Uterus (tissue), 4 donors: ENCODE results near the gene FHL3. TPM values are rescaled to one million over a fixed set of nuclear protein-coding genes. Genes with fewer than 3 reads are reported as not detected.

Experiments used
- DNase-seq, 2 donors: peaks; one replicate each; pipeline ENCODE4 v3.0.0-alpha.2; 2019 to 2020
- H3K27ac ChIP-seq, 2 donors: fragments of 200-600 bp; sonication (generic); 1 replicate in 1 of 2; 2 replicates in 1 of 2; pipeline ENCODE4 v1.5.1; 2016 to 2018
- H3K27me3 ChIP-seq, 2 donors: fragments of 200-600 bp; sonication (generic); one replicate each; pipeline ENCODE4 v1.5.1; 2018 to 2019; ENCODE audit warnings: control low read depth in 1 of 2
- H3K36me3 ChIP-seq, 2 donors: fragments of 200-600 bp; sonication (generic); one replicate each; pipeline ENCODE4 v1.5.1; 2019; ENCODE audit warnings: control low read depth in 1 of 2
- H3K4me1 ChIP-seq, 2 donors: fragments of 200-600 bp; sonication (generic); one replicate each; pipeline ENCODE4 v1.5.1; 2018 to 2019; ENCODE audit warnings: control low read depth in 1 of 2
- H3K4me3 ChIP-seq, 2 donors: fragments of 200-600 bp; sonication (generic); 1 replicate in 1 of 2; 2 replicates in 1 of 2; pipeline ENCODE4 v1.5.1; 2018 to 2019; ENCODE audit warnings: mild to moderate bottlenecking in 1 of 2
- H3K9me3 ChIP-seq, 2 donors: fragments of 200-600 bp; sonication (generic); one replicate each; pipeline ENCODE4 v1.5.1; 2019; ENCODE audit warnings: control low read depth in 1 of 2
- POLR2A ChIP-seq, 2 donors: fragments of 450-650 bp; IDR thresholded peaks; one replicate each; pipeline ENCODE4 v1.6.1; 2016; ENCODE audit warnings: antibody characterized with exemption in 2 of 2, mild to moderate bottlenecking in 1 of 2, moderate library complexity in 1 of 2
- intact Hi-C: fragments of 100-400 bp; cut with DNase I; formaldehyde crosslinking; loops from one replicate; pipeline ENCODE4 v1.15.1; 2023; ENCODE audit warnings: low total_unique reads
- total RNA-seq, 4 donors: library from RNA; depleted of rRNA in 3 of 4; stranded (reverse); fragments of >200 nt in 3 of 4; gene quantifications; one replicate each; pipeline versions ENCODE4 v1.1.0 to v1.2.4, GENCODE V29; 2014 to 2023
- TF ChIP-seq, protein P1 (sequence below), 4 experiments: fragments of 200-600 bp in 2 of 4; fragments of 450-650 bp in 2 of 4; sonication (generic) in 2 of 4; IDR thresholded peaks; one replicate each; pipeline ENCODE4 v1.5.1; 2016 to 2019; ENCODE audit warnings: antibody characterized with exemption in 4 of 4, mild to moderate bottlenecking in 2 of 4, moderate library complexity in 1 of 4
- donor health status: DM: yes; HTN: yes; CAD: no.

Gene FHL3
- total RNA-seq, 4 donors from 2014 or later = 21.0 to 97.5 (median 42.1) TPM

DNA sequence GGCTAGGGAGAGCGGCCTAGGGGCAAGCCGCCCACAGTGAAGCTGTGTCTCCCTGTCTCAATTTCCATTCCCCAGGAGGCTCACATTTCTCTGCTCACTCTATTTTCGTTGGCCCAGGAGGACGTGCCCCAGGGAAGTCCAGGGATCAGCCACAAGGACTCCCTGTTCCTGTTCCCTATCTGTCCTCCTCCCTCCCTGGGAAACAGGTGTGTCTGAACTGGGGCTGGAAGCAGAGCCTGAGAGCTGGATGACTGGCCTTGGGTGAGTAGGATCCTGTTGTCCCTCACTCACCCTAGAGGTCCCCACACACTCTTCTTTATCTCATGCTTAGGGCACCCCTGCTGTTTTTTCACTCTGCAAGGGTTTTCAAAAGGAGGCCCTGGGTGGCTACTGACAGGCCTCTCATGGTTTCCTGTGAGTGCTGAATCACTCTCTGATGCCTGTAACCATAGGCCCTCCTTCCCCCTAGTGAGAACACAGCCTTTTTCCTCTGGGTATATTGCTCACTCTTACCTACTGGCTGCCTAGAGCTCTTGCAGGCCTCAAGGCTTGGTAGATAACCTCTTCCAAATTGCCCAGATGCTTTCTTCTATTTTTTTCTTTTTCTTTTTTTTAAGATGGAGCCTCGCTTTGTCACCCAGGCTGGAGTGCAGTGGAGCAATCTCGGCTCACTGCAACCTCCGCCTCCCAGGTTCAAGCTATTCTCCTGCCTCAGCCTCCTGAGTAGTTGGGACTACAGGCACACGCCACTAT lies 4.0 kb upstream of the FHL3 start:
- no peak overlapping the region for H3K27ac ChIP-seq
- TF ChIP-seq, protein P1, sequence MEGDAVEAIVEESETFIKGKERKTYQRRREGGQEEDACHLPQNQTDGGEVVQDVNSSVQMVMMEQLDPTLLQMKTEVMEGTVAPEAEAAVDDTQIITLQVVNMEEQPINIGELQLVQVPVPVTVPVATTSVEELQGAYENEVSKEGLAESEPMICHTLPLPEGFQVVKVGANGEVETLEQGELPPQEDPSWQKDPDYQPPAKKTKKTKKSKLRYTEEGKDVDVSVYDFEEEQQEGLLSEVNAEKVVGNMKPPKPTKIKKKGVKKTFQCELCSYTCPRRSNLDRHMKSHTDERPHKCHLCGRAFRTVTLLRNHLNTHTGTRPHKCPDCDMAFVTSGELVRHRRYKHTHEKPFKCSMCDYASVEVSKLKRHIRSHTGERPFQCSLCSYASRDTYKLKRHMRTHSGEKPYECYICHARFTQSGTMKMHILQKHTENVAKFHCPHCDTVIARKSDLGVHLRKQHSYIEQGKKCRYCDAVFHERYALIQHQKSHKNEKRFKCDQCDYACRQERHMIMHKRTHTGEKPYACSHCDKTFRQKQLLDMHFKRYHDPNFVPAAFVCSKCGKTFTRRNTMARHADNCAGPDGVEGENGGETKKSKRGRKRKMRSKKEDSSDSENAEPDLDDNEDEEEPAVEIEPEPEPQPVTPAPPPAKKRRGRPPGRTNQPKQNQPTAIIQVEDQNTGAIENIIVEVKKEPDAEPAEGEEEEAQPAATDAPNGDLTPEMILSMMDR (IDR thresholded peaks at IDR 0.05) = no peak
- TF ChIP-seq POLR2A (IDR thresholded peaks at IDR 0.05) = no peak
- no peak for DNase-seq
- no peaks in the 10 kb centered on the region for H3K27me3 ChIP-seq
- H3K4me1 ChIP-seq = peaks cover 8 to 10% of the 10 kb centered on the region in 2 donors
- no peak overlapping the region for H3K4me3 ChIP-seq
- H3K9me3 ChIP-seq = no peaks in the 10 kb centered on the region
- no peaks in the 10 kb centered on the region for H3K36me3 ChIP-seq
- intact Hi-C loops = no loop called here

DNA sequence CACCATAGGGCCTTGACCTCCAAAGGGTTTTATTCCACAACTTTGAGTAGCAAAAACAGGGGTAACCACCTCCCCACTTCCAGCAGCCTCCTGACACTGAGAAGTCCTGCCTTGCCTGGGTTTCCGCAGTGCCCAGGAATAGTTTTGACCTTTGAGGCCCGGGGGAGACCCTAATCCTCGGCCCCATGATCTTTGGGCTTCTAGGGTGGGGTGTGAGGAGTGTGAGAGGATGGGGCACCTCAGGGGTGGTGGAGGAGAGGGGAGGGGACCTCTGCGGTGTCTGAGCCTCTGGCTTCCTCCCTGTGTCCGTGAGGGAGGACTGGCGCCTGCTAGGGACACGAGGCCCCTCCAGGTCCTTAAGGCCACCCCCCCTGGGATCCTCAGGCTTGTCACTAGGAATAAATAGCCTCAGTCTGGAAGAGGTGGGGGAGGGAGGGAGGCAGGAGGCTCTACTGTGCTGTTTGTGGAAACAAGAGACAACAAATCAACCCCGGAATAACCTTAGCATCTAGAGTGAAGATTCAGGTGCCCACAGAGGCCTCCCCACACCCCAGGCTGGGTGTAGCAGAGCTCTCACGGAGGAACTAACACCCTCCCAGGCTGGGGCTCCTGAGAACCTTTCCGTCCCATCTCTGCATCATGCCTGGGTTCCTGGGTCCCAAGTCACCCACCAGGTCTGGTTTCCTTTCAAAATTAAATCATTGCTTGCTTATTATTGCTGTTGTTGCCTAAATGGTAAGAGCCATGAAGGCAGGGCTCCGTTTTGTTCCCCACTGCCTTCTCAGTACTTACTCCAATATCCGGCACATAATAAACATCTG lies 904 bp upstream of the FHL3 start:
- TF ChIP-seq, protein P1 (IDR thresholded peaks at IDR 0.05) = no peak
- TF ChIP-seq POLR2A (IDR thresholded peaks at IDR 0.05) = no peak
- intact Hi-C loops = no loop called here
- H3K9me3 ChIP-seq = no peaks in the 10 kb centered on the region
- no peaks in the 10 kb centered on the region for H3K36me3 ChIP-seq
- DNase-seq = peak in 1 of 2 donors; percentile 40
- H3K27me3 ChIP-seq = no peaks in the 10 kb centered on the region
- H3K4me1 ChIP-seq = peaks cover 0 to 25% of the 10 kb centered on the region in 2 donors
- peak overlapping the region; percentile 94 to 97 for H3K27ac ChIP-seq
- H3K4me3 ChIP-seq = peak overlapping the region; percentile 56 to 70

DNA sequence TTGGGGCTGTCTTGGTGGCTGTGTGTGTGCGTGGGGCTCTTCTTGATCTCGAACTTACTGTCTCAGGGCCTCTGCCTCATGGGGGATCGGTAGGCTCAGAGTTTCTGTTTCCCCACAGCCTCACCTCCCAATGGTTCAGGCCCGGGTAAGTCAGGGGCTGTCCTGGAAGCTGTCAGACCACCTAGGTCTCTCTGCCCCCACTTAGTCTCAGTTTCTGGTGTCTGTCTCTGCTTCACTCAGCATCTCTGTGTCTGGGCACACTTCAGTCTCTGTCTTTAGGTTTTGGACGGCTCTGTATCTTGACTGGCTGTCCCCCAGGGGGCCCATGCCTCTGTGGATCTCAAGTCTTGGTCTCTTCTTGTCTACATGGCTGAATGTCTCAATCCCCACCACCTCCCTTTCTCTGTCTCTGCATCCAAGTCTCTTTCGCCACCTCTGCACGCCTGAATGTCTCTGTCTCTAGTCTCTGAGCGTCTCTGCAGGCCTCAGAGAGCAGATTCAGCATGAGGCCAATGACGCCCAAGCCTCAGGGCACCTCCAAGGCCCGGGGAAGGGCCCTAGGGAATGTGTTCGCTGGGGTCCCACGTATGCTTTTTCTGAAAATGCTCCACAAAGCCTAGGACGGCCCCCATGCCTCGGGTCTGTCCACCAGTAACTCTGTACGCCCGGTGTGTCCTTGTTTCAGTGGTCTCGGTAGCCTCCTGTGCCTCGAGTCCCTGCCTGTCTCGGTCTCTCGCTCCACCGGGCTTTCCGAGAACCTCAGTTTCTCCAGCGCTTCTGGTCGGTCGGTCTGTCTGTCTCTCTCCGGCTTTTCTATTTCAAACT lies 818 bp downstream of the FHL3 start:
- intact Hi-C loops = no loop called here
- Histone ChIP-seq H3K36me3 (no peaks in the 10 kb centered on the region), H3K27me3 (no peaks in the 10 kb centered on the region), H3K4me1 (peaks cover 8 to 33% of the 10 kb centered on the region in 2 donors), H3K4me3 (peak overlapping the region; percentile 56 to 70), H3K27ac (peak overlapping the region; percentile 94 to 97), H3K9me3 (no peaks in the 10 kb centered on the region)
- no peak for TF ChIP-seq POLR2A (IDR thresholded peaks at IDR 0.05)
- TF ChIP-seq, protein P1 (IDR thresholded peaks at IDR 0.05) = no peak
- no peak for DNase-seq

DNA sequence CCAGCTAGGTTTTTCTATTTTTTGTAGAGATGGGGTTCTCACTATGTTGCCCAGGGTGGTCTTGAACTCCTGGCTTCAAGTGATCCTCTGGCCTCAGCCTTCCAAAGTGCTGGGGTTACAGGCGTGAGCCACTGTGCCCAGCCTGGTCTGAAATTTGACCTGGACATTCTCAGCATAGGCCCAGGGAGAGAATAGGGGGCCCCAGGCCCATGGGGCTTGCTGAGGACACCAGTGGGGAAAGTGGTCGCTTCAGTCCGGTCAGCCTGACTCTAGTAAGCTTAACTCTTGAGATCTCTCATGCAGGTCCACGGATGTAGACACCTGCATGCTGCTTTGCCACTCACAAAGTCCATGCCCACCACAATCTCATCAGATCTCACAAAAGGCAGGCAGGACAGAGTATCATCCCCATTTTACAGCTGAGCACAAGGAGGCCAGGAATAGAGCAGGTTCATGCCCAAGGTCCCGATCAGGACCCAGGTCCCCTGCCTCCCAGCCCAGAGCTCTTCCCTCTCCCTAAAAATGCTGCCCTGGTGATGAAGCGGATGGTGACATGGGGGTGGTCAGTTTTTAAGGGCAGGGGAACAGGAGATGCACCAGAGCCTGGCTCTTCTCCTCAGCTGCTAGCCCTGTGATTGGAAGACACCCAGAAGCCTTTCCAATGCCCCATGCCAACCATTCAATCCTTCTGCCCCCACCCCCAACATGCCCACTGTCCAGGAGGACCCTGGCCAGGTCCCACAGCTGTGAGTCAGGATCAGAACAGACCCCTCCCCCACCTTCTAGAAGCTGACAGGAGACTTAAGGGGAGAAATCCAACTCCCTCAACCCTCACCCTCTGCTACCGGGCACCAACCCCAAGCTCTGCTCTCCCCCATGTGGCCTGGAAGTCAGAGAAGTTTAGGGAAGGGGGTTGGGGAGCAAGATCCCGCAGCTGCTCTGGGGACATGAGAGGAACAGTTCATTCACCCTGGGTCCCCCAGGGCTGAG lies 1.8 kb downstream of the FHL3 start:
- peak; percentile 35 to 54 for DNase-seq
- Histone ChIP-seq H3K4me1 (peaks cover 8 to 41% of the 10 kb centered on the region in 2 donors), H3K27me3 (no peaks in the 10 kb centered on the region), H3K9me3 (no peaks in the 10 kb centered on the region), H3K27ac (peak overlapping the region; percentile 94 to 97), H3K36me3 (no peaks in the 10 kb centered on the region), H3K4me3 (peak overlapping the region; percentile 56 to 70)
- TF ChIP-seq, protein P1 (IDR thresholded peaks at IDR 0.05) = no peak
- no peak for TF ChIP-seq POLR2A (IDR thresholded peaks at IDR 0.05)
- intact Hi-C loops = no loop called here
